ENCODE measurements around the gene RUNX1.

RUNX1 gene

DNA sequence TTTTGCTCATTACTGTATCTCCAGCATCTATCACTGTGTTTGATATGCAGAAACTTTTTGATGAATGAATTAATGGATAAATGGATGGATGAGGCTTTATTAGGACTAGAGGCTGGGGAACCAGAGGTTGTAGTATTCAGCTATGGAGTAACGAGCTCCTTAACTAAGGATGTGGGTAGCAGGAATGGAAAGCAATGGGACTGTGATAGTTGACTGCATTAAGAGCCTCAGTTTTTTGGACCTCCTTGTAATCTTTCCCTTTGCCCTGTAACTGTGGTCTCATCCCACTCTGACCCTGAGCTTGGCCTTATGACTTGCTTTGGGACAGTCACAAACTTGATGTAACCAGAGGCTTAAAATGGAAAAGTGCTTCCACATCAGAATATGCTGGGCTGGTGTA is 9.0 kb upstream of the RUNX1 start:
- DNase-seq, result no peak

DNA sequence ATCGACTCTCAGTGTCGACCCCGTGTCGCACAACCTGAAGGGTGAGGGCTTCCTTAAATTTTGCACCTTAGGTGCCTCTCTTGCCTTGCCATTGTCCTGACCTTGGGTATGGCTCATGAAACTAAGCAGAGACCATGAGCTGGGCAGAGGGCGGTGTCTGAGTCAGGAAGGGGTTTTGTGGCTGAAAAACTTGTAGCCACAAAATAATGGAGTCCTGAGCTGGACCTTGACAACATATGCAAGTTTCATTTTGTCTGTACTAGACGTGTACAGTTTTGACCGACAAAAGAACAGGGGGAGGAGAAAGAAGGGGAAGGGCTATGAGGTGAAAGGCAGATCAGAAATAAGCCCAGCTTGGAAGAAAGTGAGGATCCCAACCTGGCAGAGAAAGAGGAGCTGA is 8.3 kb upstream of the RUNX1 start:
- DNase-seq, result no peak

DNA sequence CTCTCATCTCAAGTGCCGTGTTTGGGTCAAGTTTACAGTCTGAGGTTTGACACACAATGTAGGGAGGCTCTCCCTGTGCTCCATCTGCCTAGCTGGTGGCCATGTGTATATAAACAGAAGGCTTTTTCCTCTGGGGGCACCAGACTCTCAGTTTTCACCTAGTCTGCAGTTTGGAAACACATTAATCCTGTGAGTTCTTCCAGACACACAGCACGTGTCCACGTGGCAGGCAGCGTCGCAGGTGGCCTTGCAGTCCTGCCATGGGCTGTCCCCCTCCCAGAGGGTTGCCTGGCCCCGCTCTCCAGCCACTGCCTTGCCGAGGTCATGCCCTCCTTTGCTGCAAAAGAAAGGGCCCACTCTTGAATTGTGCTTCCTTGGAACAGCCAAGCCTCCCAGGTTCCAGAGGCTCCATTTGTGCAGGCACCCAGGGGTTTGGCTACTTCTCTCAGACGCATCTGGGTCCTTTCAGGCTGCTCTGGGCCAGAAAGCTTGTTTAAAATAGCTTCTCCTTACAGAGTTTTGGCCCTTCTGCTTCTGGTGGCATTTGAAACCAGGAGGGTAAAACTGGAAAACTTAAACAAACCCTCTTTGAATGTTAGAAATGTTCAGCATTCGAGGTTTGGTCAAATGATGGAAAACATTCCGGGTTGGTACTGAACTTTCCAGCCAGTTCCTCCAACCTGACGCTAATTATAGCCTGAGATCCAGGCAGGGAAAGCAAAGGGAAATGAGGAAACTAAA is 4.4 kb upstream of the RUNX1 start:
- no peak for DNase-seq

DNA sequence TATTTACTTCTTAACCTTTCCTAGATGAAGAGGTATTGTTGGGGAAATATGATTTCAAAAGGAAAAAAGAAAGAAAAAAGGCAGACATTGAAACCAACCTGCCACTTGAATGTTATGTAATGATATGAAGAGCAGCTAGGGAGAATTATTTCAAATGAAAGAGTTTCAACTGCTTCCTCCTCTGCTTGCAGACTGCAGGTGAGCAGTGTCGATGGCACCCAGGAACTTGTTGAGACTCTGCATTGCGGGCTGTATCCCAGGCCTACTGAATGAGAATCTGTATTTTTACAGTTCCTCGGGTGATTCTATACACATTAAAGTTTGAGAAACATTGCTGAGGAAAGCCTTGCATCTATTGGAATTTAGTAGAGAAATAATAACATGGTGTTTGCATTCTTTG is 3.7 kb upstream of the RUNX1 start:
- DNase-seq, result no peak

DNA sequence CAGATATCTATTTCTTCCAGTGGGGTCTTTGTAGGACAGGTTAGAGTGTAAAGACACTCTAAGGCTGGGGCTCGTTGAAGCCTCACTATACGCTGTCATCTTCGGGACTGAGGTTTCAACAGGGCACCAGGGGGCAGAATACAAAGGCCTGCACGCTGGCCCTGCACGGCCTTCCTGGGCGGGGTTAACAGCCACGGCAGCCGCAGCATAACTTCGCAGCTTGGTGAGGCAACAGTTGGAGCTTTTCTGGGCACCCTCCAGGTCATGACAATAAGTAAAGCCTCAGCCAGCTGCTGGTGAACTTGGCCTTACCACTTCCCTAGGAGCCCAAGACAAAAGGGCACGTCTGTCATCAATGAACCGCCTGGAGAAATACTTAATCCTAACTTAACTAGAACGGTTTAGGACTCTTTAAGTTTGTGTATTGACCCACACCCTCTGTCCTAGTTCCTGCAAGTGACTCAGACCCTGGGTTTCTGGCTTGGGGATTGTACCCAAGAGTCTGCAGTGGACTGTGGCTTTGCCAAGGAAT is 2.3 kb upstream of the RUNX1 start:
- peak; percentile 75 for DNase-seq

DNA sequence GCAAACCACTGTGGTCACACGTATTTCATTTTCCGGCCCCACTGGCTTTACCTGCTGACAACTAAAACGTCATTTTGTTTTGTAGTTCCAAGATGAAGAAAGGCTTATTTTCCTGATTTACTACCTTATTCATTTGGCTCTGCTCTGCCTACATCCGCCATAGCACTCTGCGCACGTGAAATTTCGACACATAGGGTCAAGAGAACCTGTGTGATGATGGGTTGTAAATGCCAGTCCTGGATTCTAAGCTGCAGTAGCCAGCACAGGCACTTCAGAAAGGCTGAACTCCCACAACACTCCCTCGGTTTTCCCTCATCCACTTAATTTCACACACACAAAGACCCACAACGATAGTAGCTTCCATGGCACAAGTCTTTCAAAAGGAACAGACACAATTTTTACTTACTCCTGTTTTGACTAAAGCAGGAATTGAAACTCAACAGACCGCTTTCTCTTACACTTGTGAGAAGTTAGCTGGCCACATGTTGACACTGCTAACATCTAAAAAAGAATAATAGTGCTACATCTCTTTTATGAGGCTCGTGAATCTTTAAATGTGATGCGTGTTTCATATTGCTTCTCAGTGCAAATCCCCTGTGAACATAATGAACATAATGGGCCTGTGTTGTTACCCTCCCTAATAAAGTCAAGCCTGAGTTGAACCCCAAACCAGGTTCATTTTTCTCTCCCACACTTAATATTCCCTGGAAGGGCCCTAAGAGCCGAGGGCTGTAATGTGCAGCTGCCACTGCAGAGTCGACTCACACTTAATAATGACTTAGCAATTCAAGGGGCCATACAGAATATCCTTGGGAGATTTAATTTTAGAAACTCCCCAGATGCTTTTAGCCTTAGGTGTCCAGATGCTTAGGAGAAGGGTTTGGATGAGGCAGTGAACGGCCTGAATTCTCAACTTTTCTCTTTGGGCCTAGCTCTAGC is 1.5 kb upstream of the RUNX1 start:
- no peak for DNase-seq

DNA sequence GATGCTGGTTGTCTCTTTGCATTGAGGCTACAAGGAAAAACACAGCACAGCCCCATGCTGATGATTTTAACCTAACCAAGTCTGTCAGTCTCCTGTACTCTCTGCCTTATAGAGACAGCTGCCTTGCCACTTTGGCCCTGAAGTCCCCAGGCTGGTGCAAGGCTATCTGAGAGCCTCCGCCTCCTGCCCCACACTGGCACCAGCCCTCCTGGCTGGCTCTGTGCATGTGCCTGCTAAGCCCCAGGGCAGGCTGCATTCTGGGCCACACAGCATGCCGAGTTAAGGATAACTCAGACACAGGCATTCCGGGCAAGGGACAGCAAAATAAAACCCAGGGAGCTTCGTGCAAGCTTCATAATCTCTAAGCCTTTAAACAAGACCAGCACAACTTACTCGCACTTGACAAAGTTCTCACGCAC is 910 bp downstream of the RUNX1 start:
- DNase-seq, result no peak

DNA sequence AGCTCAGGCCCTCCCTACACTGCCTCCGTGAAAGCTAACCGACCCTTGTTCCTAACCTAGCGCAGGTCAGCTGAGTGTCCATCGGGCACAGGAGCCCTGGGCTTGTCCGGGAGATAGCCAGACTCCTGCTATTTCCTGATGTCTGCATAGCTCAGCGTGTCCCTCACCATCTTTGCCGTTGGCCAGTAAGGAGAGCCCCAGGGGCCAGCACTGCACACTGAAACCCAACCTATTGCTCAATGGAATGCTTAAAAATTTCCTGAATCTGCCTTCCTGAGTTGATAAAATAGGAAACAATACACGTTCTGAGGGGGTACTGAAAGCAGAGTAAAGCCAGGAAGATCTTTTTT is 2.2 kb downstream of the RUNX1 start:
- DNase-seq, result no peak

DNA sequence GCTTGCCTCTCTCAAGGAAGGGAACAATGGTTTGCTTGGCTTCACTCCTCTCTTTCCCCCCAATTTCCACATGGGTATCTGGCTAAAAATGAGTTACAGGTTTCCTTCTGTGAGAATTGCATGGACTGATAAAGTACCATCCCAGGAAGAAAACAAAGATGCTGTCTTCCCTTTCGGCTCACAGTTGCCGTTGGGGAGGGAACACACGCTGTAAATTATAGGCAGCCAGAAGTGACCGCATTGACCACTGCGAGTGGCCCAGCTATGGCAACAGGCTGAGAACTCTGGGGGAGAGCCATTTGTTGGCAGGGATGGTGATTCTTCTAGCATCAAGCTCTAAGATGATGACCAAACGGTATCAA is 2.9 kb downstream of the RUNX1 start:
- no peak for DNase-seq

DNA sequence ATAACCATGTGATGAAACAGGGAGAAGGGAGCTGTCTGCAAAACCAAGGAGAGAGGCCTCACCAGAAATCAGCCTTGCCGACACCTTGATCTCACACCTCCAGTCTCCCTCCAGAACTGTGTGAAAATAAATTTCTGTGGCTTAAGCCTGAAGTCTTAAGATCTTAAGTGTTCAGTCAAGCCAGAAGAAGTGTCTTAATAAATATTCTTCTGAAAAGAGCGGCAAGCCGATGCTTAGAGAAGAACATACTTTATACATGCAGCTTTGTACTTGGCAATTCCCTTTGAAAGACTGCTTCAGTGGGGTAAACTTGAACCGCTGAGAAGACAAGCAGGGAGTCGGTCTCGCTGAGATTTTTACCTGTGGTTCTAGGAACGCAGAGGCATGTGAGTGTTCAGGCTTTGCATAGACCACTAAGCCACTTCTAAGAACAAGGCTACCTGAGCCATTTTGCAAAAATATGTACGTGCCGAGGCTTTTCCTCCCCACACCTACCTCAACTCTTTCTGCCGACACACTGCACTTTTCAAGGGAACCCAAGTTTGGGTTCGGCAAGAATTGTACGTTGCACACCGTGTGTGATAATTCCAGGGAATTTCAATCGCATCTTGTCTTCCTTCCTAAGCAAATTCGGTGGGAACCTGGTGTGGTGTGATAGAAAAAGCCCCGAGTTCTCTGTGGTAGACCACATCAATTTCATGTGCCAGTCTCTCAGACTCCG is 3.4 kb downstream of the RUNX1 start:
- no peak for DNase-seq

DNA sequence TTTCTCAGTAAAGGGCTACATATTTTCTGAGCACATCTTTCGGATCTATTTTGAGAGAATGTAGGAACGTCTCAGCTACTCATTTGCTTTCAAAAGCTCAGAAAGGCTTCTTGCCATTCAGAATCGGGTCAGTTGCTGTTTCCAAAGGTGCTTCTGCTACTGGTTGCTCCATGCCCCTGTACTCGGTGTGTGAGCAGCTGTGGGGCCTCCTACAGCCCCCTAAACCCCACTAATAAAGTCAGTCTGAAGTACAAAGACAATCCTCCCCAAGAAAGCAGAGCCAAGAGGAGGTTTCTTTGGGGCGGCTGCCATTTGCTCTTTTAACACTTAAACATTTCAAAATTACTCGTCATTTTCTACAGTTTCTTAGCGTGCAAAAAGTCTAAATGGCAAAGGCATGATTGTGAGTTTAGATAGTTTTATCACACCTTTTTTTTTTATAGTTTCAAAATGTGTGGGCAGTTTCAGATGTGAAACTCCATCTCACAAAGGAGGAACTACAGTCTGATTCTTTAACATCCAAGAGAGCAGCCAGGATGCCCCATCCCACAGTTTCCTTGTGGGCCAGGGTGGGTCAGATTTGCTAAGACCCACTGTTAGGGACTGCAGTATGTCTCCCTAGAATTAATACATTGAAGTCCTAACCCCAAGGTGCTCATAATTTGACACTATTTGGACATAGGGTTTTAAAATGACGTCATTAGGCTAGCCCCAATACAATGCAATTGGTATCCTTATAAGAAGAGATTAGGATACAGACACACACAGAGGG is 4.1 kb downstream of the RUNX1 start:
- no peak for DNase-seq

DNA sequence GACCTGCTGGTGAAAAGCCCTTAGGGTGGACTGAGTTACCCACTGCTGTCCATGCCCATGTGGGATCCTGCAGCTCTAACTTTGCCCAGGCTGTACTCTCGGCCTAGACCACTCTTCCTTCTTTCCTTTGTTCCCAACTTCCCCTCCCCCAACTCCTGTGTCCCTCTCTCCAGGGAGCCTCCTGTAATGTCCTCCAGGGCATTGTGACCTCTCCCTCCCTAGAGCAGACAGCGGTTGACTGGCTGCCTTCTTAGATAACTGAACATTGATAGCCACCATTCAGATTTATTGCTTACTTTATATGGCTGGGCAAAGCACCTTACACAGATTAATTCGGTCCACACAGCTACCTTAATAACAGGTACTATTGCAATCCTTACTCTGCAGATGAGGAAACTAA is 5.0 kb downstream of the RUNX1 start:
- no peak for DNase-seq

DNA sequence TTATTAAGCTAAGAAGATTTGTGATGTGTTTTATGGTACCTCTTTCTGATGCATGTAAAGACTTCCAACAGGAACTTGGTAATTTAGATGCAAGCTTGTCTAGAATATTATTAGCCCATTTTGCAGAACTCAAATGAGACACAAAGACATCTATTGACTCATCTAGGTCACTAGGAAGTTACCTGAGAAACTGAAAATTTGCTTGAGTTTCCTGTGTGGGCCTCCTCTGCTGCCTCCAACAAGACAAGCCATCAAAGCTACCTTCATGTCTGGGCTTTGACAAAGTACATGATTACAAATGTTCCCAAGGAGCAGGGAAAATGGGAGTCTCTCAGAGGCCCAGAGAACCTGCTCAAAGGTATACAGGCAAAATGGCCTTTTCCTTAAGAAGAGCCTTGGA is 5.6 kb downstream of the RUNX1 start:
- no peak for DNase-seq

DNA sequence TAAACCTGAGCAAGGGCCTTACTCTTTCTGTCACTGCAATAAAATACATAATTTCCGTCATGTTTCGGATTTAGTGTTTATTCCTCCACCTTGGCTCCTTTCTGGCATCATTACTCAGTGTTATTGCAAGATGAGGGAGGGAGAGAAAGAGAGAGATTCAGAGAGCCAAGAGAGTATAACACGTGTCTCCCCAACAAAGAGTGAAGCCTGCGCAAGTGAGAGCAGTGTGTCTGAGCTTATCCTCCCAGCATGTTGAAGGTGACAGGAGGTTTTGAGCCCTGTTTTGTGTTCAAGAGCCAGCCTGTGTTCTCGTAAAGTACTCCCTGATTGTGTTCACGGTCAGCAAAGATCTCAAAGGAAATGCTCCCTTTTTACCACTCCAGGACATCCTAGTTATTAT is 6.3 kb downstream of the RUNX1 start:
- no peak for DNase-seq

DNA sequence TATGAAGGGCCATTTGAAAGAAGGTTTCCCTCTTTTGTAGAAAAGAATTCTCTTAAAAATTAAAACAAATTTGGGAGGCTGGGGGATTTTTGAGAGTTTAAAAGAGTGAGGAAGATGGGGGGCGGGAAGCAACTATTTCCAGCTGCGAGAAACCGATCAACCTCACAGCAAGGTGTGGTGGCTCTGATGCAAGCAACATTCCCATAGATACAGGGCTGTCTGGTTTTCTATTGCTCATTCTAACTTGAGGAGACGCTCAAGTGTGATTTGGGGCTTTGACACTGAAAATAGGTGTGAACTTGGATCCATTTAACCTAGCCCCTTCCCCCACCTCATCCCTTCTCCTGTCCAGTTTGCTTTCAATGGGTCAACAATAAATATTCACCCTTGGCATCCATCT is 7.2 kb downstream of the RUNX1 start:
- no peak for DNase-seq

DNA sequence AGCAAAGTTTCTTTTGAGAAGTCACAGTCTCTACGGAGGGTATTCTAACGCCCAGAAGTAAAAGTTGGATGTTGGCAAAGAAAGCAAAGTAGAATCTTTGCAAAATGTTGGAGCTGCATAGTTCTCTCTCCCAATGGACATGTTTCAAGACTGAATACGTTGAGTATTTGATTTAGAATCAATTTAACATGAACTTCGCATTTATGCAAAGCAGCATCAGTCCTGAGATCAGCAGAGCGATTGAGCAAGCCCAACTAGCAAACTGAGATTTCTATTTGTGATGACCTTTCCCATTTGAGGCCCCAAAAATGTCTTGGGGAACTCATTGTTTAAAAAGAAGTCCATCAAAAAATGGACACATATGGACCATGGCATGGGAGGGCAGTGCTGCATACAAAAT is 8.0 kb downstream of the RUNX1 start:
- no peak for DNase-seq

DNA sequence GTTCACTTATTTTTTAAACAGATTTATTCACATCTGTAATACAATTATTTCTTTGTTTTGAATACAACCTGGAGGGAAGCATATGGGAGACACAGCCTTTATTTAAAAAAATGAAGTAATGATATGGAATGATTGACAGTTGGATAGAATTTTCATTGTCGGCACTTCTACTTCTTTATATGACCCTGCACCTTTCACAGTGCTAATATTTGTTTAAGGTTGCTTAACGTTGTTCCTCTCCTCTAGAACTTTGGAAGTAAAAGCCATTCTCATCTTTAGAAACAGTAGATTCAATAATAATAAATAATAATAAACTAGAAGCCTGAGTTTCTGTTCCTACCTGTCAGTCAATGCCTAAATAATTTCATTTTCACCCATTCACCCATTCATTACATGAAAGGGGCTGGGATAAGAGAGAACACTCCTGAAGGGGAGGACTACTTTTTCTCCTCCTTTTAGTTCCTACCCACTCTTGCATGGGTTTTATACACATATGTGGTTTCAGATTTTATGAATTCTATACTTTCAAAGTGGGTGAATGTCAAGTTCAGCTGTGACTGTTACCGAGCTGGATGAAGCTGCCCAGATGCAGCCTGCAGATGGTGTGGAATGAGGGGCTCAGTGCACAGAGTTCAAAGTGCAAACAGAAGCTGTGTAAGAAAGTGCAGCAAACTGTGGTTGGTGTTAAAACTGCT is 9.4 kb downstream of the RUNX1 start:
- no peak for DNase-seq

DNA sequence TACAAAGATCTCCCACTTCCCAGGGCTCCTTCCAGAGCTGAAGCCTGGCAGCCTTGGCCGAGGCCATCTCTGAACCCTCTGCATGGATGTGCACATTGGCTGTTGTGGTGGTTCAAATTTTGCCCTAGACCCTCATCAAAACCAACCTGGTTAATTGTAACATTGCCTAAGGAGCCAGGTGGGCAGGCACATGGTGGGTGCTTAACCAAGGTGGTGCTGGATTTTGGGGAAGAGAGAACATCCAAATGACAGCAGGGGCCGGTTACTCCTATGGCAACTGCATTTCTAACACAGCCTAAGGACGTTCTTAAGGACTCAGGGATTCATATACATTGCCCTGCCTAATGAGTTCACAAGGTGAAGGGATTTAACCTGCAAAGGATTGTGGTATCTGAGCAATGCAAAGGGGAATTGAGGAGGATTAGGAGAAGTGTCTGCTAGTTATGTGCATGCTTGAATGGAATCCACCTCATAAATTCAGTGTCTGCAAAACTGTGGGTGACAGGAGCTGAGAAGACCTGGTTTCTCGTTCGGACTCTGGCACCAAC is 10.3 kb downstream of the RUNX1 start:
- no peak for DNase-seq

DNA sequence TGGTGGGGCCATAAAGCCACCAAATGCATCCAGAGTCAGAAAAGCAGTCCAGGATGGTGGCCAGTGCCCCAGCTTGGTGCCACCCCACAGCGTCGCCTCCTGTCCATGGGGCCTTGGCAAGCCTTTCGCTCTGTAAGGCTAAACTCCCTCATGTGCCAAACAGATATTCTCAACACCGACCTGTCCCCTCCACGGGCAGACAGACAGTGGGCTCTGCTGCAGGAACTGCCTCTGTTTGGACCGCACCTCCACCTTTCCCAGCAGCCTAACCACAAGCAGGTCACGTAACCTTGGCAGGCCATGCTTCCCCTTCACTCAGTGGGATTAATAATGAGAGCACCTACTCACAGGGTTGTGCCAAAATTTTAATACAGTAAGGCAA is 11.7 kb downstream of the RUNX1 start:
- DNase-seq, result no peak

DNA sequence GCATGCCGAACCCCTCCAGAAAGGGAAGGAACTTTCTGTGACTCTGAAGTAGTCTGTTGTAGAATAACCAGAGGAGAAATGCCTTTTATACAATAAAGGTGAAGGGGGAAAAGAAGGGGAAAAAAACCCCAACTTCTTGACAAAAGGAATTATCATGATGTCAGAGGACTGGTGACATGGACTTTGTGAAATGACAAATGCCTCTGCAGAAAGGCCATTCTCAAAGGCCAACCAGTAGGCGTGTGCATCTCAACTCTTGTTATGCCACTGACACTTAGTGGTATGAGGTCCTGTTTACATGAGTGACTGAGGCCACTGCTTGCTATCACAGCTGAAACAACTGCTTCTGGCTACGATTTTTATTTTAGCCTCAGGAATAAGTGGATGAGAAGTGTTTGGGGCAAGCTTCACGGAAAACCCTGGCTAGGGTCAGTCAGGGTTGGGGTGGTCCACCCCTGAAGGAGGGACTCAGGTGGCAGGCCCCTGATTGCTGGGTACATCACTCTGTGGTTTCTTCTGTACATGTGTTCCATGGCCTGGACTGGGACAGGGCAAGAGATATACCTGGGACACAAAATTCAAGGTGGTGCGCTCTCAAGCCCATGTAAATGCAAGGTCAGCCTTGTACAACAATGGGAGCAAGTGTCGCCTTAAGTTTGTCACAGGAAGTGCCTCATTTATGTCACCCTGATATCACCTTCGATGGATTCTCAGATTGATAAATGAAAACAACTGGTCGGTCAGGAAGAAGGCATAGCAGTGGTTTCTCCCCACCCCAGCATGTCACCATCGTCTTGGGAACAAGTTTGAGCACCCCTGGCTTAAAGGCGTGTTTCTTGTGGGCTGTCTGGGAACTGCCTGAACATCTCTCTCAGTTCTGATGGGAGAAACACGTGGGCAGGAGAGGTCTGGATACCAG is 12.4 kb downstream of the RUNX1 start:
- DNase-seq, result no peak

DNA sequence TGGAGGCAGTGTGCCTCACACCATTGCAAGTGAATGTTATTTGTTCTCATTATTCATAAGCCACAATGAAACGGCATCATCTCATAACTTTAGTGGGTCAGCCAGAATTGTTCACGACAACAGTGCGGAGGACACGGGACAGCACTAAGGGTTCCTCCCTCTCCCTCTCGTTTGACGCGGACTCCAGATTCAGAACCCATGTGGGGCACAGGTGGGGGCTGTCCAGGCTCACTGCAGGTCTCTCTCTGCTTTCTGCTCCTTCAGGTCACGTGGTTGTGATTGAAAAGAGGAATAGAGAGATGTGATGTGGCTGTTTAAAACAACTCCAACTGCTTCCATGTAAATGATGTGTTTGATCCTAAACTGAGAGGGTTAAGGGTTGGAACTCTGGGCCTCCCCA is 13.5 kb downstream of the RUNX1 start:
- no peak for DNase-seq
